Kidney epithelial cell (primary cell): ENCODE measurements around the gene MRM1. TPM values are rescaled to one million over a fixed set of nuclear protein-coding genes. Genes with fewer than 3 reads are reported as not detected.

Experiments used
- DNase-seq: peaks from one replicate; pipeline ENCODE4 v3.0.0-alpha.2; 2010; ENCODE audit warnings: low read depth
- H3K27me3 ChIP-seq: 2 replicates; pipeline ENCODE4 v1.6.0; 2011; ENCODE audit warnings: low read length; ENCODE audit not compliant: control insufficient read depth, insufficient read depth
- H3K36me3 ChIP-seq: 2 replicates; pipeline ENCODE4 v1.5.1; 2011; ENCODE audit warnings: low read length; ENCODE audit not compliant: control insufficient read depth, insufficient read depth
- H3K4me3 ChIP-seq: 2 replicates; pipeline ENCODE4 v1.5.1; 2011; ENCODE audit warnings: low read depth, mild to moderate bottlenecking, control low read depth, low read length
- total RNA-seq: library from RNA; depleted of rRNA; stranded (reverse); fragments of >200 nt; gene quantifications from 2 replicates; pipeline ENCODE4 v1.2.3, GENCODE V29; 2015
- TF ChIP-seq, protein P1 (sequence below): IDR thresholded peaks from 2 replicates; pipeline ENCODE4 v1.5.1; 2011; ENCODE audit warnings: mild to moderate bottlenecking, moderate library complexity, low read length, control low read depth, inconsistent platforms; ENCODE audit not compliant: insufficient read depth, poor library complexity, severe bottlenecking

MRM1 gene
- total RNA-seq, 1 donor from 2014 or later, result 6.6 TPM

DNA sequence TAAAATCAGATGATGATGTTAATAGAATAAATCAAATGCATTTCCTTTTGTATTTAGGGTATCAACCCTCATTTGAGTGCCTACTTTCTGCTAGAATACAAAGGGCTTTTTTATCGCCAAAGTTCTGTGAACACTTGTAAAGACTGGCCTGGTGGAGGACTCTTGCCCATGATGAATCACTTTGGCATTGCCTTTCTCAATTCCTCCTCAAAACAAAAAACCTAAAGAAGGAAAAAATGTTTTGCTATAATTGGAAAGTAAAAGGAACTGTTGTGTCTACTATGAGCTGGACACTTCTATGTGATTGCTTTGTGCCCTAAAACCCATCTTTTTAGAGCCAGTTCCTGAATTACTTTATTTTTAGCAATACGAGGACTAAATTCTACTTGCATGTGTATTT is 22.7 kb upstream of the MRM1 start:
- H3K4me3 ChIP-seq, result no peak overlapping the region
- H3K27me3 ChIP-seq, result no peaks in the 10 kb centered on the region
- DNase-seq, result no peak

DNA sequence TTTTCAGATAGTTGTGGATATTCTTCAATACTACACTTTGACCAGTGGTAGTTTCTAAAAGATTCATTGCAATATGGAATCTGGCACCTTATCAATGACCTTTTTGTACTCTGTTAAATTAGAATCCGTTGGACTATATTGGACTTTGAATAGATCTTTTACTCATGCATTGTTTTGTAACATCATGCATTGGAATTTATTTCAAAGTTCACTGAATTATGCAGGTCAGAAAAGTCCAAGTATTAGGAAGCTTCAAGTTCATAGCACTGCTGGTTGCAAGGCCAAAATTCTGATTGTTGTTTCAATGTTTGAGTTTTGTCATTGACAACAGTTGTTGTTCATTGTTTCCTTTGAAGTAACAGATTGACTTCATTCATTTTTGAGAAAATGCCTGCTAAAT is 17.6 kb upstream of the MRM1 start:
- DNase-seq, result no peak
- peaks cover 4% of the 10 kb centered on the region for H3K36me3 ChIP-seq
- no peaks in the 10 kb centered on the region for H3K27me3 ChIP-seq
- no peak overlapping the region for H3K4me3 ChIP-seq
- TF ChIP-seq, protein P1, sequence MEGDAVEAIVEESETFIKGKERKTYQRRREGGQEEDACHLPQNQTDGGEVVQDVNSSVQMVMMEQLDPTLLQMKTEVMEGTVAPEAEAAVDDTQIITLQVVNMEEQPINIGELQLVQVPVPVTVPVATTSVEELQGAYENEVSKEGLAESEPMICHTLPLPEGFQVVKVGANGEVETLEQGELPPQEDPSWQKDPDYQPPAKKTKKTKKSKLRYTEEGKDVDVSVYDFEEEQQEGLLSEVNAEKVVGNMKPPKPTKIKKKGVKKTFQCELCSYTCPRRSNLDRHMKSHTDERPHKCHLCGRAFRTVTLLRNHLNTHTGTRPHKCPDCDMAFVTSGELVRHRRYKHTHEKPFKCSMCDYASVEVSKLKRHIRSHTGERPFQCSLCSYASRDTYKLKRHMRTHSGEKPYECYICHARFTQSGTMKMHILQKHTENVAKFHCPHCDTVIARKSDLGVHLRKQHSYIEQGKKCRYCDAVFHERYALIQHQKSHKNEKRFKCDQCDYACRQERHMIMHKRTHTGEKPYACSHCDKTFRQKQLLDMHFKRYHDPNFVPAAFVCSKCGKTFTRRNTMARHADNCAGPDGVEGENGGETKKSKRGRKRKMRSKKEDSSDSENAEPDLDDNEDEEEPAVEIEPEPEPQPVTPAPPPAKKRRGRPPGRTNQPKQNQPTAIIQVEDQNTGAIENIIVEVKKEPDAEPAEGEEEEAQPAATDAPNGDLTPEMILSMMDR, result no peak

More for the DNA sequence above, 22.7 kb upstream of the MRM1 start:
- TF ChIP-seq, protein P1, result no peak
- H3K36me3 ChIP-seq, result peaks cover 2% of the 10 kb centered on the region

DNA sequence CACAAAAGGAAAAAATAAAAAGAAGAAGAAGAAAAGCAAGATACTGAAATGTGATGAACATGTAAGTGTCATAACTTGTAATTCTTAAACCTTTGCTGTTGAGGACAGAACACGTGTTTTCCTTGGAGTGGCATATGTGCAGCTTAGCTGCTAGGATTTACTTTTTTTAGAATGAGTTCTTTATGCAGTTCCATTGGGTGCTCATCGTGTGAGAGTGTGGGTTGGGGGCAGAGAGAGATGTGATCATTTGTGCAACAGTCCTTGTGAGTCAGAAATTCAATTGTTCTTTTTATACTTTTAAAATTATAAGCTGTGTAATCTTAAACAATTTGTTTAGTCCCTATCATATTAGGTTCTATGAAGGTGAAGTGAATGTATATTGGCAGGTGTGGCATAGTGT is 15.2 kb upstream of the MRM1 start:
- no peak for DNase-seq
- Histone ChIP-seq H3K4me3 (no peak overlapping the region), H3K27me3 (no peaks in the 10 kb centered on the region), H3K36me3 (peaks cover 2% of the 10 kb centered on the region)
- TF ChIP-seq, protein P1, result no peak

DNA sequence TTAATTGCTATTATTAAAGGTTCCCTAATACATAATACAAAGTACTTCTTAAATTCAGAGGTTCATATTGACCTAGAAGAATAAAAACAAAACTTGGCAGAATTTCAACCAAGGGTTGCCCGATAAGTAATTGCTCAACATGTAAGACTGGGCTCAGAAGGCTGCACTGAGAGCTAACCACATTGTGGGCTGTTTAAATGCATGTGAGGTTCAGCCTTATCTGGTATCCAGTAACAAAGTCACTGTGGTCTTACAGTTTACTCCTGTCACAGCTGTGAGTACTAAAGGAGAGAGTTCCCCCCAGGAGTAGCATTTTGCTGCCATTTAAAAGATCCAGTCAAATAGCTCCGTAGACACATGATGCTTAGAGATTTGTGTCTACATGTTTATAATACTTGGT is 11.3 kb upstream of the MRM1 start:
- Histone ChIP-seq H3K27me3 (no peaks in the 10 kb centered on the region), H3K36me3 (peaks cover 2% of the 10 kb centered on the region), H3K4me3 (no peak overlapping the region)
- DNase-seq, result no peak
- TF ChIP-seq, protein P1, result no peak

DNA sequence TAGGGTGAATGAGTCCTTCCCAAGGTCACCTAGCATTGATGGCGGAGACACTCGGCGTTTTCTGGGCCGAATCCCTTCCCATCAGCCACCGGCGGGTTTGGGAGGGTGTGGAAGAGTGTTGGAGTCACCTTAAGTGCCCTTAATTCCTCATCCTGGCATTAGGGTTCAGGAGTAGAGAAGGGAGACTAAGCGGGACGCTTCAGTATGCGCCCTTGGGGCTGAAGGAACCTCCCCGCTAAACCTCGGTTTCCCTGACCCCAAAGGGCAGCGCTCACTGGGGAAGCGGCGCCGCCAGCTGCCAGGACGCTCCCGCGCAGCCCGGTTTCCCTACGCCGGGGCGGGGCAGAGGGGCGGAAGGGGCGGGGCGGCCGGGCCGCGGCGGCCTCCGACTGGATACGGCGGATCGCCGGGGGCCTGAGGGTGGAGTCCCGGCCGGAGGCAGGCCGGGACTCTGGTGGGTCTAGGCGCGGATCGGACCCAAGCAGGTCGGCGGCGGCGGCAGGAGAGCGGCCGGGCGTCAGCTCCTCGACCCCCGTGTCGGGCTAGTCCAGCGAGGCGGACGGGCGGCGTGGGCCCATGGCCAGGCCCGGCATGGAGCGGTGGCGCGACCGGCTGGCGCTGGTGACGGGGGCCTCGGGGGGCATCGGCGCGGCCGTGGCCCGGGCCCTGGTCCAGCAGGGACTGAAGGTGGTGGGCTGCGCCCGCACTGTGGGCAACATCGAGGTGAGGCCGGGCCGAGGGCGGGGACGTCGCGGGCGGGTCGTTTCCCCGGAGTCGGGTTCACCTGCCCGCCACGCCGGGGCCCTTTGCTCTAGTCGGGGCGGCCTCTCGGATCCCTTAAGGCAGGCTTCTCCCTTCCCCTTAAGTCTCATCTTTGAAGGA is 9.7 kb upstream of the MRM1 start, which contains the start of gene DHRS11:
TSS of gene DHRS11 (plus strand) at position 446 of the 882 bp plus-strand sequence. CDS start at position 577, 131 bp downstream.
- DNase-seq, result no peak
- TF ChIP-seq, protein P1, result no peak
- Histone ChIP-seq H3K4me3 (peak within 1 kb of the TSS; percentile 62), H3K27me3 (no peaks in the 10 kb centered on the region), H3K36me3 (peaks cover 2% of the 10 kb centered on the region)
